ENCODE results near the gene KRT6A. TPM values are rescaled to one million over a fixed set of nuclear protein-coding genes. Genes with fewer than 3 reads are reported as not detected.

The KRT6A gene
- total and polyA plus RNA-seq, 9 of the 15 experiments (the other 6 are each of a cell fraction or from before 2014, with no cell fraction given): 0.26 TPM; not detected in 8

DNA sequence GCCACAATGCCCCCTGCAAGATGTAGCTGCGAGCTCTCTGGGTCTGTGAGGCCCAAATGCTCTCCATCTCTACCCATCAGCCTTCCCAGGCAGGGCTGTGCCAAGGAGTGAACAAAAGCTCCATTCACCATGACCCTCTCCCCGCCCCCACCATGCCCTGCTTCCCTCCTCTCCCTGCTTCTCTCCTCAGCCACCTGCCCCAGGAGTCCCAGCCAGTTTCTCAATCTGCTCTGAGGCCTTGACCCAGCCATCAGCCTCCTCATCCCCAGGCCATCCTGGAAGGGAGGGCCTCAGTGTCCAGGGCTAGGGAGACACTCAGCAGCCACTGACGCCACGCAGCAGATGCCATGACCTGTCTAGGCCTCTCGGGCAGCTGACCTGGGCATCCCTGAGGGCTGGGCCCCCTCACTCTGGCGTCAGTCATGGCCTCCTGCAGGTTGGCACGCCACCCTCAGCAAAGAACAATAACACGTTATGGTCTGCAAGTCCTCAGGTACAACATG is 35.6 kb upstream of the KRT6A start (continued):
- TF ChIP-seq, protein P1, sequence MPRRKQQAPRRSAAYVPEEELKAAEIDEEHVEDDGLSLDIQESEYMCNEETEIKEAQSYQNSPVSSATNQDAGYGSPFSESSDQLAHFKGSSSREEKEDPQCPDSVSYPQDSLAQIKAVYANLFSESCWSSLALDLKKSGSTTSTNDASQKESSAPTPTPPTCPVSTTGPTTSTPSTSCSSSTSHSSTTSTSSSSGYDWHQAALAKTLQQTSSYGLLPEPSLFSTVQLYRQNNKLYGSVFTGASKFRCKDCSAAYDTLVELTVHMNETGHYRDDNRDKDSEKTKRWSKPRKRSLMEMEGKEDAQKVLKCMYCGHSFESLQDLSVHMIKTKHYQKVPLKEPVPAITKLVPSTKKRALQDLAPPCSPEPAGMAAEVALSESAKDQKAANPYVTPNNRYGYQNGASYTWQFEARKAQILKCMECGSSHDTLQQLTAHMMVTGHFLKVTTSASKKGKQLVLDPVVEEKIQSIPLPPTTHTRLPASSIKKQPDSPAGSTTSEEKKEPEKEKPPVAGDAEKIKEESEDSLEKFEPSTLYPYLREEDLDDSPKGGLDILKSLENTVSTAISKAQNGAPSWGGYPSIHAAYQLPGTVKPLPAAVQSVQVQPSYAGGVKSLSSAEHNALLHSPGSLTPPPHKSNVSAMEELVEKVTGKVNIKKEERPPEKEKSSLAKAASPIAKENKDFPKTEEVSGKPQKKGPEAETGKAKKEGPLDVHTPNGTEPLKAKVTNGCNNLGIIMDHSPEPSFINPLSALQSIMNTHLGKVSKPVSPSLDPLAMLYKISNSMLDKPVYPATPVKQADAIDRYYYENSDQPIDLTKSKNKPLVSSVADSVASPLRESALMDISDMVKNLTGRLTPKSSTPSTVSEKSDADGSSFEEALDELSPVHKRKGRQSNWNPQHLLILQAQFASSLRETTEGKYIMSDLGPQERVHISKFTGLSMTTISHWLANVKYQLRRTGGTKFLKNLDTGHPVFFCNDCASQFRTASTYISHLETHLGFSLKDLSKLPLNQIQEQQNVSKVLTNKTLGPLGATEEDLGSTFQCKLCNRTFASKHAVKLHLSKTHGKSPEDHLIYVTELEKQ (CRISPR knock-in tag; IDR thresholded peaks at IDR 0.05): no peak
- TF ChIP-seq, protein P2, sequence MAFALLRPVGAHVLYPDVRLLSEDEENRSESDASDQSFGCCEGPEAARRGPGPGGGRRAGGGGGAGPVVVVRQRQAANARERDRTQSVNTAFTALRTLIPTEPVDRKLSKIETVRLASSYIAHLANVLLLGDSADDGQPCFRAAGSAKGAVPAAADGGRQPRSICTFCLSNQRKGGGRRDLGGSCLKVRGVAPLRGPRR (CRISPR knock-in tag; IDR thresholded peaks at IDR 0.05): no peak
- TF ChIP-seq STAT5A (IDR thresholded peaks at IDR 0.05; ENCODE audit: borderline replicate concordance, low read length) (no peak), SMAD1 (IDR thresholded peaks at IDR 0.05; ENCODE audit: low read depth, low read length, partially characterized antibody) (no peak), MIER1 (IDR thresholded peaks at IDR 0.05; ENCODE audit: low read depth) (no peak), PHF21A (IDR thresholded peaks at IDR 0.05; ENCODE audit: borderline replicate concordance, low read depth) (no peak), LARP7 (IDR thresholded peaks at IDR 0.05) (no peak), NFATC3 (IDR thresholded peaks at IDR 0.05) (no peak), ZNF561 (CRISPR knock-in tag; conservative IDR thresholded peaks at IDR 0.05) (no peak)
- TF ChIP-seq, protein P3, sequence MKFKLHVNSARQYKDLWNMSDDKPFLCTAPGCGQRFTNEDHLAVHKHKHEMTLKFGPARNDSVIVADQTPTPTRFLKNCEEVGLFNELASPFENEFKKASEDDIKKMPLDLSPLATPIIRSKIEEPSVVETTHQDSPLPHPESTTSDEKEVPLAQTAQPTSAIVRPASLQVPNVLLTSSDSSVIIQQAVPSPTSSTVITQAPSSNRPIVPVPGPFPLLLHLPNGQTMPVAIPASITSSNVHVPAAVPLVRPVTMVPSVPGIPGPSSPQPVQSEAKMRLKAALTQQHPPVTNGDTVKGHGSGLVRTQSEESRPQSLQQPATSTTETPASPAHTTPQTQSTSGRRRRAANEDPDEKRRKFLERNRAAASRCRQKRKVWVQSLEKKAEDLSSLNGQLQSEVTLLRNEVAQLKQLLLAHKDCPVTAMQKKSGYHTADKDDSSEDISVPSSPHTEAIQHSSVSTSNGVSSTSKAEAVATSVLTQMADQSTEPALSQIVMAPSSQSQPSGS (CRISPR knock-in tag; IDR thresholded peaks at IDR 0.05): no peak
- TF ChIP-seq, protein P4, sequence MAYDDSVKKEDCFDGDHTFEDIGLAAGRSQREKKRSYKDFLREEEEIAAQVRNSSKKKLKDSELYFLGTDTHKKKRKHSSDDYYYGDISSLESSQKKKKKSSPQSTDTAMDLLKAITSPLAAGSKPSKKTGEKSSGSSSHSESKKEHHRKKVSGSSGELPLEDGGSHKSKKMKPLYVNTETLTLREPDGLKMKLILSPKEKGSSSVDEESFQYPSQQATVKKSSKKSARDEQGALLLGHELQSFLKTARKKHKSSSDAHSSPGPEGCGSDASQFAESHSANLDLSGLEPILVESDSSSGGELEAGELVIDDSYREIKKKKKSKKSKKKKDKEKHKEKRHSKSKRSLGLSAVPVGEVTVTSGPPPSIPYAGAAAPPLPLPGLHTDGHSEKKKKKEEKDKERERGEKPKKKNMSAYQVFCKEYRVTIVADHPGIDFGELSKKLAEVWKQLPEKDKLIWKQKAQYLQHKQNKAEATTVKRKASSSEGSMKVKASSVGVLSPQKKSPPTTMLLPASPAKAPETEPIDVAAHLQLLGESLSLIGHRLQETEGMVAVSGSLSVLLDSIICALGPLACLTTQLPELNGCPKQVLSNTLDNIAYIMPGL (CRISPR knock-in tag; IDR thresholded peaks at IDR 0.05): no peak
- TF ChIP-seq, protein P5, sequence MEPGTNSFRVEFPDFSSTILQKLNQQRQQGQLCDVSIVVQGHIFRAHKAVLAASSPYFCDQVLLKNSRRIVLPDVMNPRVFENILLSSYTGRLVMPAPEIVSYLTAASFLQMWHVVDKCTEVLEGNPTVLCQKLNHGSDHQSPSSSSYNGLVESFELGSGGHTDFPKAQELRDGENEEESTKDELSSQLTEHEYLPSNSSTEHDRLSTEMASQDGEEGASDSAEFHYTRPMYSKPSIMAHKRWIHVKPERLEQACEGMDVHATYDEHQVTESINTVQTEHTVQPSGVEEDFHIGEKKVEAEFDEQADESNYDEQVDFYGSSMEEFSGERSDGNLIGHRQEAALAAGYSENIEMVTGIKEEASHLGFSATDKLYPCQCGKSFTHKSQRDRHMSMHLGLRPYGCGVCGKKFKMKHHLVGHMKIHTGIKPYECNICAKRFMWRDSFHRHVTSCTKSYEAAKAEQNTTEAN (CRISPR knock-in tag; IDR thresholded peaks at IDR 0.05): no peak
